ENCODE results near the gene RNFT2.

The RNFT2 gene

DNA sequence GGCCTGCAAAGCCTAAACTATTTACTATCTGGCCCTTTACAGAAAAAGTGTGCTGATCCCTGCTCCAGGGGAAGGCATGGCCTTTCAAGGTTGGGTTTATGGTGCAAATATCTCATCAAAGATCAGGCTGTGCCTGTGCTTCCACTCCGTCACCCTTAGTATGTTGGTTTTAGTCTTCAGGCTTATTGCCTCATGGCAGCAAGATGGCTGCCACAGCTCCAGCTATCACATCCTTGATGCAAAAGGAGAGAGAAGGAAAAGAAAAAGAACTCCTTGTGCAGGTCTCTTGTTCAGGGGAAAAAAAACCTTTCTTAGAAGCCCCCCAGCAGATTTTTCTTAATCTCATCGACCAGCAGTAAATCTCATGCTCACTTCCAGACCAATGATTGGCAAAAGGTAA is 152.2 kb downstream of the RNFT2 start:
- DNase-seq (ENCODE audit: low read depth), result no peak
- H3K4me3 ChIP-seq (ENCODE audit: low read length), result no peak overlapping the region
- TF ChIP-seq, protein P1, sequence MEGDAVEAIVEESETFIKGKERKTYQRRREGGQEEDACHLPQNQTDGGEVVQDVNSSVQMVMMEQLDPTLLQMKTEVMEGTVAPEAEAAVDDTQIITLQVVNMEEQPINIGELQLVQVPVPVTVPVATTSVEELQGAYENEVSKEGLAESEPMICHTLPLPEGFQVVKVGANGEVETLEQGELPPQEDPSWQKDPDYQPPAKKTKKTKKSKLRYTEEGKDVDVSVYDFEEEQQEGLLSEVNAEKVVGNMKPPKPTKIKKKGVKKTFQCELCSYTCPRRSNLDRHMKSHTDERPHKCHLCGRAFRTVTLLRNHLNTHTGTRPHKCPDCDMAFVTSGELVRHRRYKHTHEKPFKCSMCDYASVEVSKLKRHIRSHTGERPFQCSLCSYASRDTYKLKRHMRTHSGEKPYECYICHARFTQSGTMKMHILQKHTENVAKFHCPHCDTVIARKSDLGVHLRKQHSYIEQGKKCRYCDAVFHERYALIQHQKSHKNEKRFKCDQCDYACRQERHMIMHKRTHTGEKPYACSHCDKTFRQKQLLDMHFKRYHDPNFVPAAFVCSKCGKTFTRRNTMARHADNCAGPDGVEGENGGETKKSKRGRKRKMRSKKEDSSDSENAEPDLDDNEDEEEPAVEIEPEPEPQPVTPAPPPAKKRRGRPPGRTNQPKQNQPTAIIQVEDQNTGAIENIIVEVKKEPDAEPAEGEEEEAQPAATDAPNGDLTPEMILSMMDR (conservative IDR thresholded peaks at IDR 0.05; ENCODE audit: low read depth, low read length), result no peak

DNA sequence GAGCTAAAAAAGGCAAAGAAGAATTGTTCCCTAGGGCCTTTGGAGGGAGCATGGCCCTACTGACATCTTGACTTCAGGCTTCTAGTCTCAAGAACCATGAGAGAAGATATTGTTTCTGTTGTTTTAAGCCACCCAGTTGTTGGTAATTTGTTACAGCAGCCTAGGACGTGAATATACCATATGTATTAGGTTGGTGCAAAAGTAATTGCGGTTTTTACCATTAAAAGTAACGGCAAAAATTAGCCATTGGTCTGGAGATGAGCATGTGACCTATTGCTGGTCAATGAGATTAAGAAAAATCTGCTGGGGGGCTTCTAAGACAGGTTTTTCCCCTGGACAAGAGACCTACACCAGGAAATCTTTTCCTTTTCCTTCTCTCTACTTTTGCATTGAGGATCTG is 152.9 kb downstream of the RNFT2 start:
- DNase-seq (ENCODE audit: low read depth), result no peak
- TF ChIP-seq, protein P1 (conservative IDR thresholded peaks at IDR 0.05; ENCODE audit: low read depth, low read length), result no peak

DNA sequence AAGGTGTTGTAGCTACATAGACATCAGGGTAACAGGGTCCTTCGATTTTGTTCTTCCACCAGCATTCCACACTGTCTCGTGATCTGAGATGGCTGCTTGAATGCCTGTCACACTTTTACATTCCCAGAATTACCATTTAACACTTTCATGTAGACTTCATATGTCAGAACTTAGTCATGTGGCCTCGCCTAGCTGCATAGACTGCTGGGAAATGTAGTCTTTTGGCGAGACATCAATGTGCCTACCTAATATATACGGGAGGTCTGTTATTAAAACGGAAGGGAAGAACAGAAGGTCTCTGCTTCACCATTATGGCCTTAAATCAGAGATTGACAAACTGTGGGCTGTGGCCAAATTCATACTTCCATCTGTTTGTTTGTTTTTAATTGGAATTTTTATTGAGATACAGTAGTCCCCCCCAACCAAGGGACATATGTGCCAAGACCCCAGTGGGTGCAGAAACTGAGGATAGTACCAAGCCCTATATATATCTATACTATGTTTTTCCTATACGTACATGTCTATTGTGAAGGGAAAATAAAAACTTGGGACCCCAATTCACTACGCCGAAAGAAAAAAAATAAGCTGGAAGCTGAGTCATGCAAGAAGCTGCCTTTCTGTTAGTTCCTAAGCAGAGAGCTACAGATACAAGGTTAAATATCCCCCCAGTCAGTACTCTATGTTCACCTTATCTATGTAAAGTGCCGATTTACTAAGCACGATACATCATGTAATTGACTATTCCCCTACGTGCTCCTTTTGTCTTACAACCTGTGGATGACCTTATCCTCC is 154.4 kb downstream of the RNFT2 start:
- TF ChIP-seq, protein P1 (conservative IDR thresholded peaks at IDR 0.05; ENCODE audit: low read depth, low read length), result no peak
- no peak overlapping the region for H3K4me3 ChIP-seq (ENCODE audit: low read length)
- DNase-seq (ENCODE audit: low read depth), result no peak

More for the DNA sequence above, 152.9 kb downstream of the RNFT2 start:
- no peak overlapping the region for H3K4me3 ChIP-seq (ENCODE audit: low read length)

DNA sequence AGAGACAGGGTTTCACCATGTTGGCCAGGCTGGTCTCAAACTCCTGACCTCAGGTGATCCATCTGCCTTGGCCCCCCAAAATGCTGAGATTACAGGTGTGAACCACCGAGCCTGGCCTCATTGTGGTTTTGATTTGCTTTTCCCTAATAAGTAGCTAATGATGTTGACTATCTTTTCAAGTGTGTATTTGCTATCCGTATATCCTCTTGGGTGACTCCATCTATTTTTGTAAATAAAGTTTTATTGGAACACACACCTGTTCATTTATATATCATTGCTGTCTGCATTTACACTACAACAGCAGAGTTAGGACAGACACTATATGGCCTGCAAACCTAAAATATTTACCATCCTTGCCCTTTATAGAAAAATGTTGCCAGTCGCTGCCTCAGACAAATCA is 156.8 kb downstream of the RNFT2 start:
- TF ChIP-seq, protein P1 (conservative IDR thresholded peaks at IDR 0.05; ENCODE audit: low read depth, low read length), result no peak
- no peak for DNase-seq (ENCODE audit: low read depth)
- H3K4me3 ChIP-seq (ENCODE audit: low read length), result no peak overlapping the region

DNA sequence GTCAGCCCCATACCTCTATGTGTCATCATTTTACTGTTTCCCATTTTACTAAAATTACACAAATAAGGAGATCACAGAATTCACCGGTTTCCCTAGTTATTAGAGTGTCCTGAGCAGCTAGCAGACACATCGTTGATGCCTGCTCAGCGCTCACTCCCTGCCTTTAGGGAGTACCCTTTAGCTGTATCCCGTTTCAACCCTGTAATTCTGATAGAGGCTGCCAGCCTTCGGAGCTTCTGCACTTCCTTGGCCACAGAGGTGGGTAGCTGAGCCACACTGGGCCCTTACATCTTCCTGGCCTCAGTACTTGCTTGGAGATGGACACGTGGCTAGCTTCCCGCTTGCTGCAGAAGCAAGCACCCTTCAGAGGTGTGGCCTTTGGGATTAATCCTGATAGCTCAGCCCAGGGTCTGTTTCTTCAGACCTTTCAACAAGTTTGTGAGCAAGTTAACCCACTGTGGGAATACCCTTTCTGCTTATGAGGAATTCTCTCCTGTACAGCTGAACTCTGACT is 158.4 kb downstream of the RNFT2 start:
- no peak overlapping the region for H3K4me3 ChIP-seq (ENCODE audit: low read length)
- DNase-seq (ENCODE audit: low read depth), result no peak
- TF ChIP-seq, protein P1 (conservative IDR thresholded peaks at IDR 0.05; ENCODE audit: low read depth, low read length), result no peak

DNA sequence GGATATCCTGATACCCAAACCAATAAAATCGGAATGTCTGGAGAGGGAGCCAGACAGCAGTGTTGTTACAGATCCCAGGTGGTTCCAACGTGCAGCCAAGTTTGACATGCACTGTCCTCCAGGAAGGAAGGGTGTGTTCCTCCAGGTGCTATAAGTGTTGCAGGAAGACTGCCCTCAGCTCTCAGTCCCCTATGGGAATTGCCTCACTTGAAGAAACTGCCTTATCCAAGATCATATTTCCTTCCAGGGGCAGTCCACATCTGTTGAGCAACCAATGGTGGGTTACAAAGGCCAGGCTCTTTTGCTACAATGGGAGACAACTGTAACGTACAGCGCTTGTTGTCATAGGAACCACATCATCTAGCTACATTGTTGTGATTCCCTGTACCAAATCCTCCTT is 159.4 kb downstream of the RNFT2 start:
- DNase-seq (ENCODE audit: low read depth), result no peak
- TF ChIP-seq, protein P1 (conservative IDR thresholded peaks at IDR 0.05; ENCODE audit: low read depth, low read length), result no peak
- no peak overlapping the region for H3K4me3 ChIP-seq (ENCODE audit: low read length)

DNA sequence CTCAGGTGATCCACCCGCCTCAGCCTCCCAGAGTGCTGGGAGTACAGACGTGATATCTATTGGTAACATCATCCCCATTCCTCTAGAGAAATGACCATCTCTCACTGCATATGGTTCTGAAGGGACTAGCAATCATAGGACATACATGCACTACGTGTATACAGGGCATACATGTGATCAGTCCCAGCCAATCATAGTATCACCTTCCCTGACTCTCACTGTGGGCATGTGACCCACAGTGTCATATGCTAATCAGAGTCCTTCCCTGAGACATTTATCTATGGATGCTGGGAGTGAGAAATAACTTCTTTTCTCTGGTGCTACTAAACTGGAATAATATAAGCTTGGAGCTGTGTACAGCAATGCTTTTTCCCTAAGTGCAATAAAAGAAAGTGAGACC is 160.6 kb downstream of the RNFT2 start:
- no peak for DNase-seq (ENCODE audit: low read depth)
- TF ChIP-seq, protein P1 (conservative IDR thresholded peaks at IDR 0.05; ENCODE audit: low read depth, low read length), result no peak
- no peak overlapping the region for H3K4me3 ChIP-seq (ENCODE audit: low read length)

Data from retinal pigment epithelial cell (primary cell).